CD4-positive, alpha-beta T cell treated with Interleukin-10 for 1 hour (primary cell): ENCODE measurements around the gene PDE9A.

Experiments
- DNase-seq: peaks from one replicate; pipeline ENCODE4 v3.0.0-alpha.2; 2020

Gene PDE9A

DNA sequence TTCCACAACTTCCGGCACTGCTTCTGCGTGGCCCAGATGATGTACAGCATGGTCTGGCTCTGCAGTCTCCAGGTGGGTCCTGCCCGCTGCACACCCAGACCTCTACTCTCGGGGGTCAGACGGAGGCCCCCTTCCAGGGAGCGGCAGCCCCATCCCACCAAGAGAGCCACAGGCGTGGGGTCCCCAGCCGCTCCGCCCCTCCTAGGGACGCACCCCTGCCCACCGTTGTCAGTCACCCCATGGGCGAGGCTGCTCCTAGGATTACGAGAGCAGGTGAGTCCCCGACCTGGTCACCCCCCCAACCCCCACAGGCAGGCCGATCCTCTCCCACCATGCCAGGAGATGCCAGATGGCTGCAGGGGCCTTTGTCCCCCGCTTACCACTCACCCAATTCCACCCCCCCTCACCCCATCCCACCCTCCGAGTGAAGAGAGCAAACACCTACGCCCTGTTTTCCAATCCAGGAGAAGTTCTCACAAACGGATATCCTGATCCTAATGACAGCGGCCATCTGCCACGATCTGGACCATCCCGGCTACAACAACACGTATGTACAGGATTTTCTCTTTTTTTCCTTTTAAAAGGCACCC lies 107.0 kb downstream of the PDE9A start:
- no peak for DNase-seq

DNA sequence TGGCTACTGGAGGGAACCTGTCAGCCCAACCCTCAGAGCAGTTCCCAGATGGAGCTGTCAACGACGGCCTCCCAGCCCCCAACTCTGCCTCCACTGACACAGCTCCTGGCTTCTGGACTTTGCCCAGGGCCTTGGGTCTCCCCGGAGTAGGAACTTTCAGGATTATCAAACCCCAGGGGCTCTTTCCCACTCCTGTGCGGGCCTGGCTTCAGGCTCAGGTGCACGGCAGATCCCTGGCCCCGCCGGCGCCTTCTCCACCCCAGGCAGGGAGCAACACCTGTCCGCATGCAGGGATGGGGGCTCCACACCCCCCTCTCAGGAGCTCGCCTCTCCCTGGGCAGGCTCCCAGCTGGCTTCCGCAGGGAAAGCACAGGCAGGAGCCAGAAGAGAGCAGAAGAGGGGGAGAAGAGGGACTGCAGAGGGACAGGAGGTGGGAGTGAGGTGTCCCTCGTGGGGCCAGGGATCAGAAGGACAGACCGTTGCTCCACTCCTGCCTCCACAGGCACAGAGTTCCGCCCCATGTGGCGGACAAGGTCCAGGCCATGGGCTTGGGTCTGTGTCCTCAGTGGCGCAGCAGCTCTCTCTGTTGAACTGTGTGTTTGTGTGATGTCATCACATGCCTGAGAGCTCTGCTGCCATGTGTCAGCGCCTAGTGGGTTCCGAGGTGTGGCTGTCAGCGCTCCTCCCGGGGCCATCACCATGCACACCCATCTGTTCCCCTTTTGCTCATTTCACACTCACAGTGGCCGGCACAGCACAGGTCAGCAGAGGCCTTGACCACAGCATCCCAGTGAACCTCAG lies 107.7 kb downstream of the PDE9A start:
- DNase-seq = no peak

GRCh38 chr21:42761776-42762335 lies 108.4 kb downstream of the PDE9A start:
- DNase-seq = no peak

- no peak for DNase-seq
These were observed 110.4 kb downstream of the PDE9A start for GRCh38 chr21:42763581-42764442.

GRCh38 chr21:42764443-42764760 lies 111.0 kb downstream of the PDE9A start:
- DNase-seq = no peak

DNA sequence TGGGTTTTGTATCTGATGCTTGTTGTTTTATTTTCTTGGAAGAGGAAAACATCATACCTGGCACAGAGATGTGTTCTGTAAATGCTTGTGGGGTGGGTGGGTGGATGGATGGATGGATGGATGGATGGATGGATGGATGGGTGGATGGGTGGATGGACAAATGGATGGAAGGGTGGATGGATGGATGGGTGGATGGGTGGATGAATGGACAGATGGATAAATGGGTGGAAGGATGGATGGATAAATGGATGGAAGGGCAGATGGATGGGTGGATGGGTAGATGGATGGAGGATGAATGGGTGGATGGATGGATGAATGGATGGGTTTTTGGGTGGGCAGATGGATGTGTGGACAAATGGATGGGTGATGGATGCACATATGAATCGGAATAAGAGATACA lies 111.5 kb downstream of the PDE9A start:
- no peak for DNase-seq

- no peak for DNase-seq
These were observed 112.2 kb downstream of the PDE9A start for GRCh38 chr21:42765656-42766055.

GRCh38 chr21:42766739-42767560 lies 113.5 kb downstream of the PDE9A start:
- DNase-seq = no peak

GRCh38 chr21:42767561-42767835 lies 114.1 kb downstream of the PDE9A start:
- DNase-seq = no peak

DNA sequence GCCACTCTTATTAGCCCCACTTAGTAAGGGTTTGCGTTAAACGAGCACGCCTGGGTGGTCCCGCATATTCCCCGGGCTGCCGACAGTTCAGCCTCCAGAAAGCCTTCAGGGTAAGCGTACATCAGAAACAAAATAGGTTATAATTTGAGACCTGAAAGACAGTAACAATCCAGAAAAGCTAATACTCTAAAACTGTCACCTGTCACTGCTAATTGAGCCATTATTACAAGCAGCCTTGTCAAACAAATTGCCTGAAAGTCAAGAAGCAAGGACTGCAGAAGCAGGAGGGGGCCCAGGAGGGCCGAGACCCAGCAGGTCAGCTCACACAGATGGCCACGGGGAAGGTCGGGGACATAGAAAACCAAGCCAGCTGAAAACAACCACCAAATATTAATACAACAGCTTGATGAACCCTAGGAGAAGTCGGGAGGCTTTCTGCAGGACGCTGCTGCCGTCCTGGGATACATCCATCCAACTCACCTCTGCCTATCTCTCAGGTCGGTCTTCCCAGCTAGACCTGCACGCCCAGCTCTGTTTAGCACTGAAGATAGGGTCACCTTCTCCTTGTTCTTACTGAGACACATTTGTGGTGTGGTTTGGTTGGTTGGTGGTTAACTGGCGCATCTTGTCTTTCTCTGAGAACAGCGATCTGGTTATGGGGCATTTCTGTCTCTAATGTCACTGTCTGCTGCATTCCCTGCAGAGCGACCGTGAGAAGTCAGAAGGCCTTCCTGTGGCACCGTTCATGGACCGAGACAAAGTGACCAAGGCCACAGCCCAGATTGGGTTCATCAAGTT lies 115.1 kb downstream of the PDE9A start:
- no peak for DNase-seq

GRCh38 chr21:42769183-42769819 lies 115.9 kb downstream of the PDE9A start:
- no peak for DNase-seq

- no peak for DNase-seq
These were observed 116.6 kb downstream of the PDE9A start for GRCh38 chr21:42769820-42770716.

DNA sequence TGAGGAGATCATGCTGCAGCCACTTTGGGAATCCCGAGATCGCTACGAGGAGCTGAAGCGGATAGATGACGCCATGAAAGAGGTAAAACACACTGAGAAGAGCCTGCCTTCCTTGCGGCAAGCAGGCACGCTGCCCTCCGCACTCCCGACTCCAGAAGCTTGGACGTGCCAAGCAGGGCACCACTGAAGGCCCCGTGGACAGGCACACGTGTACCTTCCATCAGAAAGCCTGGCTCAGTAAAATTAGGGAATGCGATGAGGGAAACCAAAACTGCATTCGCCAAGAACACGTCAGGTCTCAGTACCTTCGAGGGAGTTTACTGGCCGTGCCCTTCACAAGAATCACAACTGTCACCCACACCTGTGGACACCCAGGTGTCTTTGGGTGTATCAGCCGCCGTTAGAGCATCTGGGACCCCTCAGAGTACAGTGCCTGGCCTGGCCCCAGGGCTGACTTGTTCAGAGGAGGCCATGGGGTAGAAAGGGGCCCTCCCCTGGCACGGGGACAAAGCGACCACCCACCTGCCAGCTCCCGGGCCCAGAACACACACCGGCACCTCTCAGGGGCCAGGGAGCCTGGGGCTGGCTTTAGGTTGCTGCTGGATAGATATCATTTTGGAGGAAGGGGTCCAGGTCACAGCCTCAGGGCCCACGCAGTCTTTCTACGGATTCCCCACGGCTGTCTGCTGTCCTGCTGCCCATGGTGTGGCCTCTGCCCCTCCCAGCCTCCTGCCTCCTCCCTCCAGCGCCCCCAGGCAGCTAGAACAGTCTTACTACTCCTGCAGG lies 117.5 kb downstream of the PDE9A start:
- no peak for DNase-seq

DNA sequence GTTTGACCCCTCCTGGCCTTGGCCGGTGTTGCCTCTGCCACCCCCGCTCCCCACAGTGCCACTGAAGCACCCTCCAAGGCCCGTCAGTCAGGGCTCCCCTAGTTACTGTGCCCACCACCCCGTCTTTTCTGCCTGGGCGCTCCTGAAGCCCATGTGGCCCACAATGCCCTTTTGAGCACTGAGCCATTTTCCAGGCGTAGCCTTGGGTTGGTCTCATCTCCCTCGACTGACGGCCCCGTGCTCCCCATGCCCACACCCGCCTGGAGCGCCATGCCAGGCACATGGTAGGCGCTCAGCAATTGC lies 118.0 kb downstream of the PDE9A start:
- no peak for DNase-seq

GRCh38 chr21:42775123-42775522 lies 121.7 kb downstream of the PDE9A start:
- DNase-seq = no peak

DNA sequence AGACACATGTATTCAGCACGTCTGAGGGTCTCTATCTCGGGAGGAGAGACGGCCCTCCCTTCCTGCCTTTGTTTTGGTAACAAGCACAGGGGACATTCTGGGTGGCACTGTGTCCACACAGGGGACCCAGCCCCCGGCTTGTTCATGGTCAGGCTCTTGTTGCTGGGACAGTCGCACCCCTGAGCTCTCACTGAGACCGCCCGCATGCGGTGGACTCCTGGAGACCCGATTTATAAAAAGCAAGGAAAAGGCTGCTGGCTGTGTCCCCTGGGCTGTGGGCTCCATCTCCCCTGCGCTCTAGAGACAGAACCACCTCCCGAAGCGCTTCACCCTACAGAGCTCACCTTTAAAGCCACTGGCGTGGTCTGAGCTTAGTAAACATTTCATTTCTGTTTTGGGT lies 122.5 kb downstream of the PDE9A start:
- no peak for DNase-seq

- no peak for DNase-seq
These were observed 123.8 kb downstream of the PDE9A start for GRCh38 chr21:42777064-42777756.

- DNase-seq = no peak
These were observed 124.4 kb downstream of the PDE9A start for GRCh38 chr21:42777757-42778344.

DNA sequence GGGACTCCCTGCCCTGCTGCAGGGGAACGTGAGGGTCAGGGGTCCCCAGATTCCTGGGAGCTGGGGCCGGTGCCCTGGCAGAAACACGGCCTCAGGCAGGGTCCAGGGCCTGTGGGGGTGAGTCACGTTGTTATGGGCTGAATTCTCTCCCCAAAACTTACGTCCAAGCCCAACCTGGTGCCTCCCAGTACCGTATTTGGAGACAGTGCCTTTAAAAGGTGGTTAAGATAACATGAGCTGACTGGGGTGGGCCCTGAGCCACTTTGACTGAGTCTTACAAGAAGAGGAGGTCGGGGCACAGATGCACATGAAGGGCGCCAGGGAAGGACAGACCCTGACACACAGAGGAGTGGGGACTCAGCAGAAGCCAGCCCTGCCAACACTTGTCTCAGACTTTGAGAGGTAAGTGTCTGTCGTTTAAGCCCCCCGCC lies 126.0 kb downstream of the PDE9A start:
- no peak for DNase-seq
